Activated CD4-positive, alpha-beta memory T cell treated with anti-CD3 and anti-CD28 coated beads for 36 hours (primary cell): ENCODE data around the gene GAGE10. TPM values are rescaled to one million over a fixed set of nuclear protein-coding genes. Genes with fewer than 3 reads are reported as not detected.
A peak's percentile ranks its signal among the peaks of the same experiment; 100 is the strongest.

Experiments used
- CTCF ChIA-PET: fragments of 350-600 bp; sonication (Branson Sonifier 250); formaldehyde crosslinking; loops from one replicate; lab custom pipeline; 2021; ENCODE audit warnings: antibody characterized with exemption, inconsistent platforms; lab: Charles Lee
- POLR2A ChIA-PET: fragments of 350-600 bp; sonication (Branson Sonifier 250); formaldehyde crosslinking; loops from one replicate; lab custom pipeline; 2021; ENCODE audit warnings: antibody characterized with exemption; lab: Charles Lee
- DNase-seq: peaks from one replicate; pipeline ENCODE4 v3.0.0-alpha.2; 2020
- H3K27ac Mint-ChIP-seq: one replicate; pipeline ENCODE4 v1.8.0; 2021; ENCODE audit warnings: mixed read lengths
- H3K27me3 Mint-ChIP-seq: one replicate; pipeline ENCODE4 v1.8.0; 2021; ENCODE audit warnings: mixed read lengths
- H3K36me3 Mint-ChIP-seq: one replicate; pipeline ENCODE4 v1.8.0; 2021; ENCODE audit warnings: mixed read lengths
- H3K4me1 Mint-ChIP-seq: one replicate; pipeline ENCODE4 v1.8.0; 2021; ENCODE audit warnings: low read depth, mixed read lengths
- H3K4me3 Mint-ChIP-seq: one replicate; pipeline ENCODE4 v1.8.0; 2021; ENCODE audit warnings: mild to moderate bottlenecking, mixed read lengths
- H3K9me3 Mint-ChIP-seq: one replicate; pipeline ENCODE4 v1.8.0; 2021; ENCODE audit warnings: mixed read lengths
- intact Hi-C: fragments of 100-400 bp; cut with micrococcal nuclease; formaldehyde crosslinking; loops from one replicate; pipeline ENCODE4 v1.15.1; 2023
- total RNA-seq, 2 experiments: library from RNA; stranded (reverse); gene quantifications; one replicate each; pipeline ENCODE4 v1.2.3, GENCODE V29; 2021

Gene GAGE10
- total RNA-seq, 2 experiments from 2014 or later: not detected

DNA sequence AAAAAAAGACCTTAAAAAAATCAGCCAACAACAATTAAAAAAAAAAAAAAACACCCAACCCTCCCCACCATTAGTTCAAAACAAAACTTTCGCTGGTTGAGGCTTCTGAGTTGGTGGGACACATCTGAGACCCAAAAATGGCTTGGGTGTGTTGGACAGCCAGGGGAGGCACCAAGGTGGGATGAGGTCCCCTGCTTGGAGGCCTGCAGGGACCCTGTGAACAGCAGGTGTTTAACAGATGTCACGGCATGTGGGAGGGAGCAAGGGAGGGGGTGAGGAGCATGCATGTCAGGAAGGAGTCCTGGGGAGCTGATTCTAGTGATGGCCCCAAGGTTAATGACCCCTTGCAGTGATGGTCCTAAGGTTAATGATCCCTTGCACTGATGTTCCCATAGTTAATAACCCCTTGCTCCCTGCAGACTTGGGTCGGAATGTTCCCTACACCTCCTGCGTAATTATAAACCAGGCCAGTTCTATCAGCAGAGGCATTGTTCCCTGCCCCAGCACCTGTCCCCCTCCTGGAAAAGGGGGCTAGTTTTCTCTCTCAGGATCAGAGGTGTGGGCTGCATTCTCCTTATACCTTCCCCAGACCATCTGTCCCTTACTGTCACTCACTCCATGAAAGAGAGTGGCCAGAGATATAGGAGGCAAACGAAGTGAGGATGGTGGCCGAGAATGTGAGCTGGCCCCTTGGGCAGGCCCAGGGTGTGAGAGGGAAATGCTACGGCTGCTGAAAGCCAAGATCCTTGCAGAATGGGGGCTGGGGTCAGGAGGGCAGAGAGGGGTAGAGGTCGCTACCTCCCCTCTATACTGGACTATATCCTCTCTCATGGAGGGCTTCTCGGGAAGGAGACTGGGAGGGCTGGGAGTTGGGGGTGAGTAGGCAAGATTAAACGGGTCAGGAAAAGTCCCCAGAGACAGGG, 36.7 kb upstream of the GAGE10 start:
- H3K27ac Mint-ChIP-seq: no peak overlapping the region
- ChIA-PET CTCF (no interaction called here), POLR2A (no interaction called here)
- no peak for DNase-seq
- intact Hi-C loops: loop anchor here (5.0 kb wide), 1 partner anchor 309 kb away; the partner anchor contains the start of gene OTUD5
- H3K4me1 Mint-ChIP-seq: peaks cover 51% of the 10 kb centered on the region
- no peaks in the 10 kb centered on the region for H3K9me3 Mint-ChIP-seq
- H3K4me3 Mint-ChIP-seq: peak overlapping the region; percentile 10
- peaks cover 17% of the 10 kb centered on the region for H3K36me3 Mint-ChIP-seq
- no peaks in the 10 kb centered on the region for H3K27me3 Mint-ChIP-seq

GRCh38 chrX:49268702-49269009, 34.8 kb upstream of the GAGE10 start:
- H3K9me3 Mint-ChIP-seq: no peaks in the 10 kb centered on the region
- H3K4me1 Mint-ChIP-seq: peaks cover 55% of the 10 kb centered on the region
- no peak for DNase-seq
- intact Hi-C loops: loop anchor here (1.0 to 5.0 kb wide), 5 partner anchors 33 to 311 kb away; partner anchors contain the start of genes CCDC22, OTUD5 and SYP
- H3K27ac Mint-ChIP-seq: peak overlapping the region; percentile 98
- ChIA-PET CTCF (interaction anchor here (1.0 to 1.2 kb wide), 2 partner anchors 76 to 113 kb away, joined by 3 to 7 read pairs; no protein-coding TSS in a partner anchor), POLR2A (interaction anchor here (1.4 to 1.5 kb wide), 2 partner anchors 9 to 97 kb away, joined by 4 to 6 read pairs; partner anchors contain the start of gene PLP2)
- no peaks in the 10 kb centered on the region for H3K27me3 Mint-ChIP-seq
- peaks cover 11% of the 10 kb centered on the region for H3K36me3 Mint-ChIP-seq
- peak overlapping the region; percentile 91 for H3K4me3 Mint-ChIP-seq

DNA sequence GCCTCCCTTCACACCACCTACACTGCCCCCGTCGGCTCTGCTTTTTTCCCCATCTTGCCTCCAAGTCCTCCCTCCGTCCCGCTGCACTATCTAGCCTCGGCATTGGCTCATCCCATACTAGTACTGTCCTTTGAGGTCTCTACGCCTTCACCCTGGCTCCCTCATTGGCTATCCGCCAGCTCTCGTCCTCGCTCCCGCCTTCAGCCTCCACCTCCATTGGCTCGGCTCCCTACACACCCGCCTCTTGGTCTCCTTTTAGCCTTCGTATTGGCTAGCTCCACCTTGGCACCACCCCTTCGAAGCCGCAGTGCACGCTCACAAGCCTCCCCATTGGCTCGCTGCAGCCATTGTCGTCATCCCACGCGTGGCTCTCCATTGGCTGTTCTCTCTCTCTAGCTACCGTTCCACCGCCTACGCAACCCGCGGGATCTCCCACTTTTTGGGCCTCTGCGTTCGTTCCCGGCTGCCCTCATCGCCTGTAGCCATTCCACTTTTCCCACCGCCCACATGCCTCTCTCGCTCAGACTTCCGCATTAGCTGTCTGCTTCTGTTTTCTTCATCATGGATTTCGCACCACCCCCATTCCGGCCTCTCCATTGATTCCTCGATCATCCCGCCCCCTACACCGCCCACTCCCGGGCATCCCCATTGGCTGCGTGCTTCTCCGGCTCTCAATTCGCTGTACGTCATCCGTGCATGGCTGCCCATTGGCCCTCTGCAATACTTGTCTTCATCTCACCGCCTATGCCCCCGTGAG, 34.3 kb upstream of the GAGE10 start:
- ChIA-PET CTCF (interaction anchor here (0.6 to 1.2 kb wide), 3 partner anchors 12 to 113 kb away, joined by 3 to 7 read pairs (median 4); no protein-coding TSS in a partner anchor), POLR2A (interaction anchor here (1.4 to 1.5 kb wide), 2 partner anchors 9 to 97 kb away, joined by 4 to 6 read pairs; partner anchors contain the start of gene PLP2)
- Mint-ChIP-seq H3K9me3 (no peaks in the 10 kb centered on the region), H3K36me3 (peaks cover 11% of the 10 kb centered on the region), H3K27ac (peak overlapping the region; percentile 98), H3K4me3 (peak overlapping the region; percentile 91), H3K27me3 (no peaks in the 10 kb centered on the region), H3K4me1 (peaks cover 56% of the 10 kb centered on the region)
- intact Hi-C loops: loop anchor here (1.0 to 5.0 kb wide), 5 partner anchors 34 to 312 kb away; partner anchors contain the start of genes CCDC22, OTUD5 and SYP
- DNase-seq: peak; percentile 97

DNA sequence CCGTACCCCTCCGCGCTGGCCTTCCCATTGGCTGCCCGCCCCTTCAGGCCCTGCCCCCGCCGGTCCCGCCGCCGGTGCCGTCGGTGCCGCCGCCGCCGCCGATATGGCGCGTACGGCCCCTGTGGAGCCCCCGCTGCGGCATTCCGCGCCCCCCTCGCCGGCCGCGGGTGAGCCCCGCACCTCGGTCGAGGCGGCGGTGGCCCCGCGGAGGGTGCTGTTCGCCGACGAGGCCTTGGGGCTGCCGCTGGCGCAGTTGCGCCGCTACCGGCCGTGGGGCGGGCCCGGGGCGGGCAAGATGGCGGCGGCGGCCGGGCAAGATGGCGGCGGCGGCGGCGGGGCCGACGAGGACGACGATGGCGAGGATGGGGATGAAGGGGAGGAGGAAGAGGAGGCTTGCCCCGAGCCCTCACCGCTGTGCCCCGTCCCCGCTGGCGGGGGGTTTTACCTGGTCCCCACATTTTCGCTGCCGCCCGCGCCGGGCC, 33.6 kb upstream of the GAGE10 start, which contains the start of gene PPP1R3F:
TSS of gene PPP1R3F (plus strand) at position 27 of the 482 bp plus-strand sequence. CDS start at position 104, 77 bp downstream.
- H3K4me1 Mint-ChIP-seq: peaks cover 57% of the 10 kb centered on the region
- no peaks in the 10 kb centered on the region for H3K9me3 Mint-ChIP-seq
- H3K27me3 Mint-ChIP-seq: no peaks in the 10 kb centered on the region
- ChIA-PET POLR2A (interaction anchor here (1.4 to 1.5 kb wide), 2 partner anchors 8 to 98 kb away, joined by 4 to 6 read pairs; partner anchors contain the start of gene PLP2), CTCF (no interaction called here)
- peaks cover 17% of the 10 kb centered on the region for H3K36me3 Mint-ChIP-seq
- H3K4me3 Mint-ChIP-seq: peak within 1 kb of the TSS; percentile 91
- H3K27ac Mint-ChIP-seq: peak within 1 kb of the TSS; percentile 100
- intact Hi-C loops: loop anchor here (1.0 to 10.0 kb wide), 6 partner anchors 35 to 695 kb away; partner anchors contain the start of genes CCDC22, OTUD5, RBM3 and SYP
- no peak for DNase-seq

DNA sequence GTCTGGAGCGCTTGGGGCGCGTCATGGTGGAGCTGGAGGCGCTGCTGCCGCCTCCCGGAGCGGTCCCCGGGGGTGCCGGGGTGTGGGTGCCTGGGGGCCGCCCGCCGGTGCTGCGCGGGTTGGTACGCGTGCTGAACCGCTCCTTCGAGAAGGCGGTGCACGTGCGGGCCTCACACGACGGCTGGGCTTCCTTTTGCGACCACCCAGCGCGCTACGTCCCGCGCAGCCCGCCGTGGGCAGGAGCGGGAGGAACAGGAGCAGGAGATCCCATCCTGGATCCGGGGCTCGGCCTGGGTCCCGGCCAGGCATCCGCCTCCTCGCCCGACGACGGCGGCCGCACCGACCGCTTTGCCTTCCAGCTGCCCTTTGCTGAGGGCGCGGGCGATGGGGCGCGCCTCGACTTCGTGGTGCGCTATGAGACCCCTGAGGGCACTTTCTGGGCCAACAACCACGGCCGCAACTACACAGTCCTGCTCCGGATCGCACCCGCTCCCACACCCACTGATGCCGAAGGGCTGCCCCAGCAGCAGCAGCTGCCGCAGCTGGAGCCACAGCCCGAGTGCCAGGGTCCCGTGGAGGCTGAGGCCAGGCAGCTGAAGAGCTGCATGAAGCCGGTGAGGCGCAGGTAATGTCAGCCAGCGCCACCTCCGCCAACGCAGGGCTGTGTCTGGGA, 33.1 kb upstream of the GAGE10 start:
- DNase-seq: no peak
- intact Hi-C loops: loop anchor here (10.0 kb wide), 1 partner anchor 696 kb away; the partner anchor contains the start of gene RBM3
- Mint-ChIP-seq H3K36me3 (peaks cover 22% of the 10 kb centered on the region), H3K4me1 (peaks cover 58% of the 10 kb centered on the region), H3K9me3 (no peaks in the 10 kb centered on the region), H3K27ac (peak overlapping the region; percentile 100), H3K4me3 (peak overlapping the region; percentile 79), H3K27me3 (no peaks in the 10 kb centered on the region)
- CTCF ChIA-PET: no interaction called here
- POLR2A ChIA-PET: no interaction called here

DNA sequence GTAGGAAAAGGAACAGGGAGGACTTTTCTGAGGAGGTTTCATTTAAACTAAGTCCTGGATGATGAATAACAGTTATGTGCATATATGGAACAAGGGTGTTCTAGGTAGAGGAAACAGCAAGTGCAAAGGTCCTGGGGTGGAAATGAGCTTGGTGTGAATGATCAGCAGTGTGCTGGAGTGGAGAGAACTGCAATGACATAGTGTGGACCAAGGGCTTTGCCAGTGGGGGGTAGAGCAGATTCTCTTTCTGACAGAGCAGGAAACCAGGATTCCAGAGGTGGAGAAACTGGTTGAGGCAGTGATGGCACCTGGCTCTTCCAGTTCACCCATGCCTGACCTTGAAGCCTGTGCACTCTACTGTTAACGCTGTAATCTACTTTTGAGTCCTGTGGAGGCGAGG, 32.1 kb upstream of the GAGE10 start:
- Mint-ChIP-seq H3K4me1 (peaks cover 68% of the 10 kb centered on the region), H3K36me3 (peaks cover 22% of the 10 kb centered on the region), H3K27me3 (no peaks in the 10 kb centered on the region), H3K9me3 (no peaks in the 10 kb centered on the region), H3K27ac (peak overlapping the region; percentile 100), H3K4me3 (peak overlapping the region; percentile 79)
- ChIA-PET POLR2A (no interaction called here), CTCF (no interaction called here)
- intact Hi-C loops: loop anchor here (10.0 kb wide), 1 partner anchor 697 kb away; the partner anchor contains the start of gene RBM3
- DNase-seq: peak; percentile 48

DNA sequence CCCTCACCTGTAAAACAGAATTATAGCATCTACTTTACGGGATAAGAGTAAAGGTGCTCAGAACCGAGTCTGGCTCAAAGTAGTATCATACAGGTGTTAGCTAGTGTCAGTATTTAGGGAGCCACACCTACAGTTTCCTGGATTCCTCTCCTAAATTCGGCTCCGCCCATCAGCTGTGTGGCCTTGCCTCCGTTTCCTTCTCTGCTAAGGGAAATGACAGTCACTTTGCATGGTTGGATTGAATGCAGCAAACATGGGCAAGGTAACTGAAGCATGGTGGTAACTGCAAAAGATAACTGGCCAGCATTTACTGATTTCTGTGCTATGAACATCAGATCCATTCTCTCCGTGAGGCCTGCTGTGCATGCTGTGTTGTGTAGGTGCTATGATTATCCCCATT, 31.0 kb upstream of the GAGE10 start:
- peak; percentile 52 for DNase-seq

DNA sequence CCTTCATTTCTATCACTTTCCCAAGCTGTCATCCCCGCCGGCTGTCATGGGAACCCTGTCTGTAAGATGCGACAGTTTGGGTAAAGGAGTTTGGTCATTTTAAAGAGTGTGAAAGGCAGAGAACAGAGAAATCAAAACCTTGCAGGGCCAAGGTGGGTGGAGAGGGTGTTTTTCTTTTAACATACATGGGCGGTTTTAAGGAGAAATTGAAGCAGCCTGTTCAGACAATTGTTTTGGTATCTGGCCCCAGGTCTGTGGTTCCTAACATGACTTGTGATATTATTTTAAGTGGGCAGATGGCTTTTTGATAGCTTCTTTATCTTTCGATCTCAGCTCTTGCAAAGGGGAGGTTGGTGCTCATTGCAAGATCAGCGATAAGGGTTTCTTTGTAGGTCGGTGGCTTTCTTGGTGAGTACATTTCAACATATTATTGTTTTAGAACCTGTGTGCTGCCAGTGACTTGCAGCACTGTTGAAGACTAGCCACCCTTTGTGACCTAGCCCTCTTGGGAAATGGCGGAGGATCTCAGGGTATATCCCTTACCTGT, 30.2 kb upstream of the GAGE10 start:
- H3K9me3 Mint-ChIP-seq: no peaks in the 10 kb centered on the region
- H3K4me1 Mint-ChIP-seq: peaks cover 79% of the 10 kb centered on the region
- CTCF ChIA-PET: interaction anchor here (1.9 kb wide), 1 partner anchor 81 kb away, joined by 8 read pairs; no protein-coding TSS in a partner anchor
- peak overlapping the region; percentile 100 for H3K27ac Mint-ChIP-seq
- no peaks in the 10 kb centered on the region for H3K27me3 Mint-ChIP-seq
- POLR2A ChIA-PET: interaction anchor here (0.6 to 1.5 kb wide), 4 partner anchors 9 to 82 kb away, joined by 3 to 4 read pairs (median 3); no protein-coding TSS in a partner anchor
- peak; percentile 67 for DNase-seq
- peaks cover 22% of the 10 kb centered on the region for H3K36me3 Mint-ChIP-seq
- intact Hi-C loops: loop anchor here (1.0 to 10.0 kb wide), 3 partner anchors 20 to 698 kb away; partner anchors contain the start of genes GPKOW and RBM3
- peak overlapping the region; percentile 73 for H3K4me3 Mint-ChIP-seq

More for the DNA sequence above, 31.0 kb upstream of the GAGE10 start:
- Mint-ChIP-seq H3K27ac (peak overlapping the region; percentile 100), H3K9me3 (no peaks in the 10 kb centered on the region), H3K4me1 (peaks cover 77% of the 10 kb centered on the region), H3K27me3 (no peaks in the 10 kb centered on the region), H3K36me3 (peaks cover 22% of the 10 kb centered on the region), H3K4me3 (peak overlapping the region; percentile 73)
- ChIA-PET CTCF (interaction anchor here (1.9 kb wide), 1 partner anchor 80 kb away, joined by 8 read pairs; no protein-coding TSS in a partner anchor), POLR2A (interaction anchor here (0.6 to 1.2 kb wide), 3 partner anchors 8 to 82 kb away, joined by 3 to 4 read pairs (median 3); no protein-coding TSS in a partner anchor)
- intact Hi-C loops: loop anchor here (2.0 to 10.0 kb wide), 2 partner anchors 20 to 698 kb away; partner anchors contain the start of gene RBM3

DNA sequence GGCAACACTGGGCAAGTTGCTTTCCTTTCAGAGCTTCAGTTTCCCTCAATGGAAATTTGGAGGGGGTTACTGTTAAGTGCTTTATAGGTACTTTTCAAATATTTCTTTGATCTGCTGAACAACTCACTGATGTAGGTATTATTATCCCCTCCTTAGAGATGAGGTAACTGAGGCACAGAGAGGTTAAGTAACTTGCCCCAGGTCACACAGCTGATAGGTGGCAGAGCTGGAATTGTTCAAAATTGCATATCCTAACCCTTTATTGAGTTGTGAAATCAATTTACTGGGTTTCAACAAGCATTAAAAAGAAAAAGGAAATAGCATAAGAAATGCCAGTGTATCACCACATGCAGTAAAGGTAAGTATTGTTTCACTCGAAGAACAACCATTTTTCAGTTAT, 27.2 kb upstream of the GAGE10 start:
- Mint-ChIP-seq H3K27me3 (no peaks in the 10 kb centered on the region), H3K4me3 (no peak overlapping the region), H3K4me1 (peaks cover 92% of the 10 kb centered on the region), H3K27ac (peak overlapping the region; percentile 100), H3K9me3 (no peaks in the 10 kb centered on the region), H3K36me3 (peaks cover 17% of the 10 kb centered on the region)
- CTCF ChIA-PET: interaction anchor here (0.6 to 1.1 kb wide), 3 partner anchors 16 to 84 kb away, joined by 3 to 8 read pairs (median 3); no protein-coding TSS in a partner anchor
- POLR2A ChIA-PET: interaction anchor here (0.6 to 0.7 kb wide), 2 partner anchors 9 to 83 kb away, joined by 3 to 4 read pairs; no protein-coding TSS in a partner anchor
- no peak for DNase-seq
- intact Hi-C loops: loop anchor here (10.0 kb wide), 1 partner anchor 701 kb away; the partner anchor contains the start of gene RBM3
